Retina (tissue), 1 donor: ENCODE data around the gene ZBTB39.
"Not testable (repeated sequence)": the region's sequence is repeated elsewhere in the genome, so short reads cannot be mapped to it uniquely, and the experiment has no call there.

Experiments used
- DNase-seq: peaks from one replicate; pipeline ENCODE4 v3.0.0-alpha.2; 2016

ZBTB39 gene

GRCh38 chr12:56978397-56979138, 27.8 kb downstream of the ZBTB39 start:
- no peak for DNase-seq

GRCh38 chr12:56977361-56977760, 29.0 kb downstream of the ZBTB39 start:
- DNase-seq = not testable (repeated sequence)

- not testable (repeated sequence) for DNase-seq
Measured at GRCh38 chr12:56974224-56974623, 32.1 kb downstream of the ZBTB39 start.

- DNase-seq = not testable (repeated sequence)
Measured at GRCh38 chr12:56968910-56969309, 37.4 kb downstream of the ZBTB39 start.

GRCh38 chr12:56965997-56966642, 40.2 kb downstream of the ZBTB39 start:
- not testable (repeated sequence) for DNase-seq

- not testable (repeated sequence) for DNase-seq
Measured at GRCh38 chr12:56965124-56965523, 41.2 kb downstream of the ZBTB39 start.

- not testable (repeated sequence) for DNase-seq
Measured at GRCh38 chr12:56963557-56963956, 42.8 kb downstream of the ZBTB39 start.

GRCh38 chr12:56962247-56962646, 44.1 kb downstream of the ZBTB39 start:
- DNase-seq = not testable (repeated sequence)

GRCh38 chr12:56958422-56958821, 47.9 kb downstream of the ZBTB39 start:
- DNase-seq = no peak

- DNase-seq = no peak
Measured at GRCh38 chr12:56957229-56958052, 48.9 kb downstream of the ZBTB39 start, which contains the start of gene RDH16. Gene RDH16 (minus strand): TSS chr12:56957608. CDS start chr12:56957462, 146 bp downstream.

GRCh38 chr12:56955631-56956256, 50.6 kb downstream of the ZBTB39 start:
- DNase-seq = no peak

GRCh38 chr12:56954958-56955355, 51.4 kb downstream of the ZBTB39 start:
- DNase-seq = no peak

GRCh38 chr12:56954057-56954957, 52.0 kb downstream of the ZBTB39 start:
- no peak for DNase-seq

GRCh38 chr12:56953314-56953713, 53.0 kb downstream of the ZBTB39 start:
- DNase-seq = no peak

- no peak for DNase-seq
Measured at GRCh38 chr12:56951582-56952339, 54.6 kb downstream of the ZBTB39 start.

GRCh38 chr12:56948881-56949280, 57.5 kb downstream of the ZBTB39 start:
- DNase-seq = no peak
